Retinal pigment epithelial cell (primary cell): ENCODE measurements around the gene EFTUD2.

Source experiments
- DNase-seq: peaks from one replicate; pipeline ENCODE4 v3.0.0-alpha.2; 2010; ENCODE audit warnings: low read depth
- H3K4me3 ChIP-seq: 2 replicates; pipeline ENCODE4 v1.5.1; 2011; ENCODE audit warnings: mild to moderate bottlenecking, low read length, control low read depth, moderate library complexity
- TF ChIP-seq, protein P1 (sequence below): conservative IDR thresholded peaks from 2 replicates; pipeline ENCODE4 v1.5.1; 2011; ENCODE audit warnings: low read depth, low read length, control low read depth, inconsistent platforms

EFTUD2 gene

DNA sequence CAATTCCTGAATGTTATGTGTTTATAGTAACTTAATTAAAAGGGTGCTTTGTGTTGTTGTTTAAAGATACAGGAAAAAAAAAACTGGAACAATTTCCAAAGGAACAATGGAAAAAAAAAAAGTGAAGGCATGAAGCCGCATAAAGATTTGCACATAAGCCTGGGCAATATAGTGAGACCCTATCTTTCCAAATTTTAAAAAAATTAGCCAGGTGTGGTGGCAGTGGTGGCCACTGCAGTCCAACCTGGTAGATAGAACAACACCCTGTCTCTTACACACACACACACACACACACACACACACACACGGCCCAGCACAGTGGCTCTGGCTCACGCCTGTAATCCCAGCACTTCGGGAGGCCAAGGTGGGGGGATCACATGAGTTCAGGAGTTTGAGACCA lies 91.1 kb downstream of the EFTUD2 start:
- no peak overlapping the region for H3K4me3 ChIP-seq
- no peak for DNase-seq
- TF ChIP-seq, protein P1, sequence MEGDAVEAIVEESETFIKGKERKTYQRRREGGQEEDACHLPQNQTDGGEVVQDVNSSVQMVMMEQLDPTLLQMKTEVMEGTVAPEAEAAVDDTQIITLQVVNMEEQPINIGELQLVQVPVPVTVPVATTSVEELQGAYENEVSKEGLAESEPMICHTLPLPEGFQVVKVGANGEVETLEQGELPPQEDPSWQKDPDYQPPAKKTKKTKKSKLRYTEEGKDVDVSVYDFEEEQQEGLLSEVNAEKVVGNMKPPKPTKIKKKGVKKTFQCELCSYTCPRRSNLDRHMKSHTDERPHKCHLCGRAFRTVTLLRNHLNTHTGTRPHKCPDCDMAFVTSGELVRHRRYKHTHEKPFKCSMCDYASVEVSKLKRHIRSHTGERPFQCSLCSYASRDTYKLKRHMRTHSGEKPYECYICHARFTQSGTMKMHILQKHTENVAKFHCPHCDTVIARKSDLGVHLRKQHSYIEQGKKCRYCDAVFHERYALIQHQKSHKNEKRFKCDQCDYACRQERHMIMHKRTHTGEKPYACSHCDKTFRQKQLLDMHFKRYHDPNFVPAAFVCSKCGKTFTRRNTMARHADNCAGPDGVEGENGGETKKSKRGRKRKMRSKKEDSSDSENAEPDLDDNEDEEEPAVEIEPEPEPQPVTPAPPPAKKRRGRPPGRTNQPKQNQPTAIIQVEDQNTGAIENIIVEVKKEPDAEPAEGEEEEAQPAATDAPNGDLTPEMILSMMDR = no peak

DNA sequence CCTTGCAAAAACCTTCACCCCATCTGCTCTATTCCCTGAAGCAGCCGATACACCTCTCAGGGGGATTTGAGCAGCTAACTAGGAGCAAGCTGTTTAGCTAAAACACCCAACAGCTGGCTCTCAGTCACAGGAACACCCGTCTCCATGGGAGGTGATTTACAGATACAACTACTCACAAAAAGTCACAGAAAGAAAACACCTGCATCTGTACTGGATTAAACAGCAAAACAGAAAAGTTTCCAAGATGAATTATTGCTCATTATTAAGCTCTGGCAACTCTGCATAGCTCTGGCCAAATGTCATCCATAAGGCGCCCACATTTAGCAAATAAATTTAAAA lies 91.5 kb downstream of the EFTUD2 start:
- H3K4me3 ChIP-seq = no peak overlapping the region
- TF ChIP-seq, protein P1 = no peak
- DNase-seq = no peak

DNA sequence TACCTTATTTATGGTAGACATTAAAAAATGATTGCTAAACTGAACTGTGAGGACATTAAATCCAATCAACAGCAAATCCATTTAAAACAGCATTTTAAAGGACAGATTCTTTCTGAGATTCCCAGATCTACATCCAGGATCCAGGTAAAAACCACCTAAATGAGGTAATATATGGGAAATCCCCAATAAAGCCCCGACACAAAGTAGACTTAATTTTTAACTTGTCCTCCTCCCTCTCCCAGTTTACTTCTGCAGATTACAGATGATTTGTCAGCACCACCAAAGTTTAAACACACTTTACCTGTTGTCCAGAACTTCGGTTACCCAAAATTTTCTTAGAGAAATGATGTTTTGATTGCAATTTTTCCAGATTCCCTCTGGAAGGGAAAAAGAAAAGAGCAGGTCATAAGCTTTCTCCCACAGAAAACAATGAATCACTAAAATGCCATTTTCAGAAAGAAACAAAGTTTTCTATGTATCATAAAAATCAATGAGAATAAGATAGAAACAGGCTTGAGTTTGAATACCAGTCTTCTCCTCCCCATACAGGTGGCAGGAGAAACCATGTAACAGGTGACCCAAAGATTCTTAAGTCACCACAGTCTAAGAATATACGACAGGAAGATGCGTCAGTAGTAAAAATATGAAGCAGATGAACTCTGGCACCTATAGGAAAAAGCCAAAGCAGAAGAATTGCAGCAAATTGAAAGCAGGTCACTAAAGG lies 92.0 kb downstream of the EFTUD2 start:
- no peak for DNase-seq
- no peak overlapping the region for H3K4me3 ChIP-seq
- TF ChIP-seq, protein P1 = no peak

DNA sequence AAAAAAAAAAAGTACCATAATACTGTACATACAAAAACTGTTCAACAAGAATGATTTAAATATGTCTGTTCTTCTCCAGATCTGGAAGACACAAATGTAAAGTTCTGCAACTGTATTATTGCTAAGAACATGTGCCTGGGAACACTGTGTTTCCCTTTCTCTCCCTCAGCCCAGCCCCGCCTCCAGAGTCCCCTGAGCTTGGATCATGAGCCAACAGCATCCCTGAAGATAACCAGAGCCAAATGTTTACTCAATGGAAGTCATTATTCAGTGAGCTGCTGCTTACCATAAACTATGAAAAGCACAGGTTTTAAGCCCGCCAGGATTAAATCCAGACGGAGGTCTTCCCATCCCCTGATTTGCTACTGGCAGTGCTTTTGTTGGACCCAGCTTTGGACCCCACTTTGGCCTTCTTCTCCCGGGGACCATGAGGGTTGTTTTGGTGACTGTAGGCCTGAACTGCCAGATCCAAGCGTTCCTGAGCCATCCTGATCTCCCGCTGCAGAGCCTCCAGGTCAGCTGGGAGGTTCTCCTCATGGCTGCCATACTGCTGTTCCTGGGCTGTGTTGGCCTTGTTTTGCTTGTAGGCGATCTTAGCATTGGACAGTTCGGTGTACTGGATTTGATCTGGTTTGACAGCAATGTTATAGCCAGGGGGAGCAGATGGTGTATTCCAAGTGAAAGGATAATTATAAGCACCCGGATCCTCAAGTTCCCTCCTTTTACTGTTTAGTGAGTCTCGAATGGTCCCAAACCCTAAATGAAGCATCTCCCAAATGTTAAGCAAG lies 94.7 kb downstream of the EFTUD2 start:
- H3K4me3 ChIP-seq = no peak overlapping the region
- no peak for DNase-seq
- TF ChIP-seq, protein P1 = no peak

DNA sequence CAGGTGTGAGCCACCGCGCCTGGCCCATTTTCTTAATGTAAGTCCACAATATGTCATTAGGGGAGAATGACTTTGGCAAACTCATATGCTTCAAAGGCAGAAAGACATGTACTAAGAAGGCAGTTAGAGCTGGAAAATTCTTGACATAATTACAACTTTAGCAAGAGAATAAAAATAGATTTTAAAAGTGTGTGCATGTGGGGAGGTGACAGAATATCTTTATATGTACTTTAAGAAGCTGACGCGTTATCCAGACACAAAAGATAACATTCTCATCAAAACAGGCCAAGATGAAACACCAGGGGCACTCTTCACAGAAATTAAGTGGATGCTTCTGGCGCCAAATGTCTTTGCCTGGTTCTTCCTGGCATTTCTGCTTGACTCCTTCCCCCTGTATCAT lies 97.4 kb downstream of the EFTUD2 start:
- TF ChIP-seq, protein P1 = no peak

More for the DNA sequence above, 97.4 kb downstream of the EFTUD2 start:
- DNase-seq = no peak
- H3K4me3 ChIP-seq = no peak overlapping the region
